ENCODE results near the gene KCNQ1OT1. TPM values are rescaled to one million over a fixed set of nuclear protein-coding genes. Genes with fewer than 3 reads are reported as not detected.

KCNQ1OT1 gene
- total and polyA plus RNA-seq, 9 of the 15 experiments (the other 6 are each of a cell fraction or from before 2014, with no cell fraction given), result 0.04 to 2.3 (median 0.74) TPM

GRCh38 chr11:2582946-2583604 is 116.7 kb downstream of the KCNQ1OT1 start:
- Histone ChIP-seq H4K20me1 (replicated peaks; ENCODE audit: control insufficient read depth, insufficient read depth, low read length) (peaks cover 14% of the 10 kb centered on the region; the same call in 1 of the 2 replicates), H2AFZ (ENCODE audit: low read depth, low read length) (no peak overlapping the region), H3K27ac (ENCODE audit: extremely low read depth, low read depth, low read length) (no peak overlapping the region), H3K4me3 (no peak overlapping the region), H3K79me2 (ENCODE audit: control insufficient read depth, insufficient read depth, low read length) (no peaks in the 10 kb centered on the region), H3K9me3 (replicated peaks; ENCODE audit: control insufficient read depth, insufficient read depth, low read depth, low read length) (no peaks in the 10 kb centered on the region), H3K9ac (ENCODE audit: insufficient read depth in 1 of 2, low read depth in 2 of 2, low read length in 2 of 2) (no peak overlapping the region), H3K9me1 (ENCODE audit: control insufficient read depth, insufficient read depth, low read length) (no peaks in the 10 kb centered on the region), H3K4me1 (replicated peaks in 1 of 2; ENCODE audit: control insufficient read depth in 2 of 2, insufficient read depth in 2 of 2, low read length in 2 of 2) (peaks cover 0 to 40% of the 10 kb centered on the region in 2 experiments; a peak in 2 of 5 replicates), H3K27me3 (ENCODE audit: control insufficient read depth in 2 of 2, insufficient read depth in 2 of 2, low read length in 2 of 2) (peaks cover 4 to 66% of the 10 kb centered on the region in 2 experiments; a peak in 4 of 5 replicates), H3K4me2 (ENCODE audit: insufficient read depth, low read length) (no peak overlapping the region), H3K36me3 (ENCODE audit: control insufficient read depth, insufficient read depth, low read length) (no peaks in the 10 kb centered on the region)
- intact Hi-C loops (cut with micrococcal nuclease) (no loop called here), in situ Hi-C loops (cut with MboI) (no loop called here)
- ChIA-PET CTCF (ENCODE audit: low intra/inter-chr PET ratio) (no interaction called here), POLR2A (interaction anchor here (0.6 kb wide), 1 partner anchor 306 kb away, joined by 3 read pairs; no protein-coding TSS in a partner anchor)
- DNase-seq (ENCODE audit: extremely low read depth in 1 of 4, low spot score in 3 of 4), result no peak
- ATAC-seq, result no peak
- FAIRE-seq, result no peak
- BruUV-seq (replicated peaks), result no TSS peak
- 11% methylated on average over 26 of the region's 33 CpGs for WGBS (ENCODE audit: insufficient coverage, low coverage, missing lambda C conversion rate)
- TF ChIP-seq, protein P1, sequence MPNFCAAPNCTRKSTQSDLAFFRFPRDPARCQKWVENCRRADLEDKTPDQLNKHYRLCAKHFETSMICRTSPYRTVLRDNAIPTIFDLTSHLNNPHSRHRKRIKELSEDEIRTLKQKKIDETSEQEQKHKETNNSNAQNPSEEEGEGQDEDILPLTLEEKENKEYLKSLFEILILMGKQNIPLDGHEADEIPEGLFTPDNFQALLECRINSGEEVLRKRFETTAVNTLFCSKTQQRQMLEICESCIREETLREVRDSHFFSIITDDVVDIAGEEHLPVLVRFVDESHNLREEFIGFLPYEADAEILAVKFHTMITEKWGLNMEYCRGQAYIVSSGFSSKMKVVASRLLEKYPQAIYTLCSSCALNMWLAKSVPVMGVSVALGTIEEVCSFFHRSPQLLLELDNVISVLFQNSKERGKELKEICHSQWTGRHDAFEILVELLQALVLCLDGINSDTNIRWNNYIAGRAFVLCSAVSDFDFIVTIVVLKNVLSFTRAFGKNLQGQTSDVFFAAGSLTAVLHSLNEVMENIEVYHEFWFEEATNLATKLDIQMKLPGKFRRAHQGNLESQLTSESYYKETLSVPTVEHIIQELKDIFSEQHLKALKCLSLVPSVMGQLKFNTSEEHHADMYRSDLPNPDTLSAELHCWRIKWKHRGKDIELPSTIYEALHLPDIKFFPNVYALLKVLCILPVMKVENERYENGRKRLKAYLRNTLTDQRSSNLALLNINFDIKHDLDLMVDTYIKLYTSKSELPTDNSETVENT (CRISPR knock-in tag; IDR thresholded peaks at IDR 0.05), result no peak
- TF ChIP-seq TGIF2 (CRISPR knock-in tag; IDR thresholded peaks at IDR 0.05) (no peak), GTF2A2 (tag; IDR thresholded peaks at IDR 0.05) (no peak), RAD21 (CRISPR knock-in tag; conservative IDR thresholded peaks at IDR 0.05 in 1 of 2, IDR thresholded peaks at IDR 0.05 in 1 of 2) (no peak), PRMT5 (CRISPR knock-in tag; IDR thresholded peaks at IDR 0.05) (no peak), PTBP1 (IDR thresholded peaks at IDR 0.05; ENCODE audit: low read depth, low read length) (no peak), SMC3 (conservative IDR thresholded peaks at IDR 0.05; ENCODE audit: insufficient read depth, low read depth, low read length) (no peak), POLR2A (conservative IDR thresholded peaks at IDR 0.05) (no peak), SRSF1 (IDR thresholded peaks at IDR 0.05; ENCODE audit: low read depth, low read length) (no peak), PRPF4 (IDR thresholded peaks at IDR 0.05; ENCODE audit: insufficient read depth, low read depth, low read length, poor library complexity, severe bottlenecking) (no peak), RBFOX2 (IDR thresholded peaks at IDR 0.05; ENCODE audit: low read depth, low read length) (no peak), SMAD2 (IDR thresholded peaks at IDR 0.05; ENCODE audit: low read depth, low read length) (no peak), CREB1 (IDR thresholded peaks at IDR 0.05) (no peak), CREB1 (CRISPR knock-in tag; IDR thresholded peaks at IDR 0.05) (no peak), CBX2 (IDR thresholded peaks at IDR 0.05; ENCODE audit: insufficient read depth, low read length, poor library complexity, severe bottlenecking) (no peak)
- TF ChIP-seq, protein P2, sequence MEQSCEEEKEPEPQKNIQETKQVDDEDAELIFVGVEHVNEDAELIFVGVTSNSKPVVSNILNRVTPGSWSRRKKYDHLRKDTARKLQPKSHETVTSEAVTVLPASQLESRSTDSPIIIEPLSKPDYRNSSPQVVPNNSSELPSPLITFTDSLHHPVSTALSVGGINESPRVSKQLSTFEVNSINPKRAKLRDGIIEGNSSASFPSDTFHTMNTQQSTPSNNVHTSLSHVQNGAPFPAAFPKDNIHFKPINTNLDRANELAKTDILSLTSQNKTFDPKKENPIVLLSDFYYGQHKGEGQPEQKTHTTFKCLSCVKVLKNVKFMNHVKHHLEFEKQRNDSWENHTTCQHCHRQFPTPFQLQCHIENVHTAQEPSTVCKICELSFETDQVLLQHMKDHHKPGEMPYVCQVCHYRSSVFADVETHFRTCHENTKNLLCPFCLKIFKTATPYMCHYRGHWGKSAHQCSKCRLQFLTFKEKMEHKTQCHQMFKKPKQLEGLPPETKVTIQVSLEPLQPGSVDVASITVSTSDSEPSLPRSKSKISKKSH (CRISPR knock-in tag; IDR thresholded peaks at IDR 0.05), result no peak
- TF ChIP-seq, protein P3, sequence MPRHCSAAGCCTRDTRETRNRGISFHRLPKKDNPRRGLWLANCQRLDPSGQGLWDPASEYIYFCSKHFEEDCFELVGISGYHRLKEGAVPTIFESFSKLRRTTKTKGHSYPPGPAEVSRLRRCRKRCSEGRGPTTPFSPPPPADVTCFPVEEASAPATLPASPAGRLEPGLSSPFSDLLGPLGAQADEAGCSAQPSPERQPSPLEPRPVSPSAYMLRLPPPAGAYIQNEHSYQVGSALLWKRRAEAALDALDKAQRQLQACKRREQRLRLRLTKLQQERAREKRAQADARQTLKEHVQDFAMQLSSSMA (CRISPR knock-in tag; IDR thresholded peaks at IDR 0.05), result no peak
- TF ChIP-seq, protein P4, sequence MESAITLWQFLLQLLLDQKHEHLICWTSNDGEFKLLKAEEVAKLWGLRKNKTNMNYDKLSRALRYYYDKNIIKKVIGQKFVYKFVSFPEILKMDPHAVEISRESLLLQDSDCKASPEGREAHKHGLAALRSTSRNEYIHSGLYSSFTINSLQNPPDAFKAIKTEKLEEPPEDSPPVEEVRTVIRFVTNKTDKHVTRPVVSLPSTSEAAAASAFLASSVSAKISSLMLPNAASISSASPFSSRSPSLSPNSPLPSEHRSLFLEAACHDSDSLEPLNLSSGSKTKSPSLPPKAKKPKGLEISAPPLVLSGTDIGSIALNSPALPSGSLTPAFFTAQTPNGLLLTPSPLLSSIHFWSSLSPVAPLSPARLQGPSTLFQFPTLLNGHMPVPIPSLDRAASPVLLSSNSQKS (CRISPR knock-in tag; IDR thresholded peaks at IDR 0.05), result no peak
